ENCODE measurements around the gene PHTF2.

GRCh38 chr7:77797734-77798393 is 709 bp upstream of the PHTF2 start:
- TF ChIP-seq CTCF (IDR thresholded peaks at IDR 0.05; ENCODE audit: low read length) = no peak
- no peak for TF ChIP-seq EZH2 (IDR thresholded peaks at IDR 0.05; ENCODE audit: borderline replicate concordance, low read length)
